HL-60/S4 treated with phorbol 12-myristate 13-acetate at 8.2 ng/mL for 4 days and 3 days (cell line): ENCODE data around the gene TMEM187.

ENCODE experiments used
- in situ Hi-C: fragments of 300-500 bp; cut with MboI; formaldehyde crosslinking; loops from 2 replicates; pipeline ENCODE4 v1.15.0; 2022; ENCODE audit warnings: low sequenced_read_pairs

Gene TMEM187

GRCh38 chrX:153972368-153973126 is at the start of gene TMEM187:
Gene TMEM187, plus strand, starts transcription at chrX:153972754. Its CDS starts 9,309 bp downstream, at chrX:153982063.
- in situ Hi-C loops: no loop called here

- in situ Hi-C loops: no loop called here
These were observed 49.4 kb upstream of the TMEM187 start for GRCh38 chrX:153922932-153923857.

GRCh38 chrX:153924149-153924861 is 48.2 kb upstream of the TMEM187 start:
- in situ Hi-C loops: no loop called here

GRCh38 chrX:153925387-153925738 is 47.2 kb upstream of the TMEM187 start:
- in situ Hi-C loops: no loop called here

- in situ Hi-C loops: no loop called here
These were observed 46.6 kb upstream of the TMEM187 start, which contains the start of gene ARHGAP4 for GRCh38 chrX:153925739-153926551. Gene ARHGAP4, minus strand, starts transcription at chrX:153926264. Its CDS starts 62 bp downstream, at chrX:153926202.

- in situ Hi-C loops: no loop called here
These were observed 46.0 kb upstream of the TMEM187 start for GRCh38 chrX:153926552-153926857.

- in situ Hi-C loops: no loop called here
These were observed 45.5 kb upstream of the TMEM187 start for GRCh38 chrX:153926858-153927671.

- in situ Hi-C loops: no loop called here
These were observed 45.0 kb upstream of the TMEM187 start for GRCh38 chrX:153927672-153927921.

- in situ Hi-C loops: no loop called here
These were observed 44.4 kb upstream of the TMEM187 start for GRCh38 chrX:153927922-153928760.

- in situ Hi-C loops: no loop called here
These were observed 43.7 kb upstream of the TMEM187 start for GRCh38 chrX:153928846-153929245.

GRCh38 chrX:153929576-153929975 is 43.0 kb upstream of the TMEM187 start:
- in situ Hi-C loops: no loop called here

- in situ Hi-C loops: no loop called here
These were observed 42.3 kb upstream of the TMEM187 start for GRCh38 chrX:153930011-153930910.

- in situ Hi-C loops: no loop called here
These were observed 41.4 kb upstream of the TMEM187 start for GRCh38 chrX:153931151-153931550.

GRCh38 chrX:153931748-153932147 is 40.8 kb upstream of the TMEM187 start:
- in situ Hi-C loops: no loop called here

GRCh38 chrX:153932220-153932915 is 40.2 kb upstream of the TMEM187 start:
- in situ Hi-C loops: no loop called here

GRCh38 chrX:153933748-153934147 is 38.8 kb upstream of the TMEM187 start:
- in situ Hi-C loops: no loop called here

- in situ Hi-C loops: no loop called here
These were observed 38.3 kb upstream of the TMEM187 start for GRCh38 chrX:153934148-153934761.
